ENCODE measurements around the gene TMTC3. TPM values are rescaled to one million over a fixed set of nuclear protein-coding genes. Genes with fewer than 3 reads are reported as not detected.

The TMTC3 gene
- total and polyA plus RNA-seq, 2 of the 8 experiments (the other 6 are each of a cell fraction or from before 2014, with no cell fraction given), result 7.0 to 45.1 TPM

DNA sequence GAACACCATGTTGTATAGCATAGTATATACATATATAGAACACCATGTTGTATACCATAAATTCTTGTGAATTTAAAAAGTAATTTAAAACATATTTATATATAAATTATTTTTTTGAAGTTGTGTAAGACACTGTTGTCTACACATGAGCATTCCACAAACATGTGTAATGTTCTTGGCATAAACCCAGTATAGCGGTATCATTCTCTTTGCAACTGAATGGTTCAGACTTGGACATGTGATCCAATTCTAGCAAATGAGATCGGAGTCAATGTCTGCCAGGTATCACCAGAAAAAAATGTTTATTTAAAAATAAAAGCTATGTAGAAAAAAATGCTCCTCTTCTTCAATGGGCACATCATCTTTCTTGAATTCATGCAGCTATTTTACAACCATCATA lies 34.1 kb upstream of the TMTC3 start:
- FAIRE-seq (no peak), DNase-seq (ENCODE audit: low read depth in 1 of 2, low spot score in 2 of 2) (no peak)
- H3K36me3 ChIP-seq (ENCODE audit: control insufficient read depth in 2 of 4, insufficient read depth in 4 of 4, low read length in 3 of 4), result peaks cover 0 to 4% (median 0%) of the 10 kb centered on the region in 4 experiments; a peak in 1 of 8 replicates
- no peaks in the 10 kb centered on the region for H3K4me1 ChIP-seq (replicated peaks in 1 of 4; ENCODE audit: control insufficient read depth in 3 of 4, insufficient read depth in 4 of 4, low read length in 3 of 4)
- H3K27ac ChIP-seq (ENCODE audit: low read depth, low read length), result no peak overlapping the region
- H3K14ac ChIP-seq (ENCODE audit: insufficient read length), result no peak overlapping the region
- ChIA-PET CTCF (ENCODE audit: partially characterized antibody) (interaction anchor here (0.7 kb wide), 1 partner anchor 54 kb away, joined by 3 read pairs; no protein-coding TSS in a partner anchor), POLR2A (ENCODE audit: partially characterized antibody) (no interaction called here)
- no peak overlapping the region for H3K4me2 ChIP-seq (ENCODE audit: insufficient read depth in 1 of 2, low read depth in 2 of 2, low read length in 2 of 2)
- no peaks in the 10 kb centered on the region for H3K79me2 ChIP-seq (ENCODE audit: control insufficient read depth in 1 of 2, insufficient read depth in 2 of 2, low read length in 2 of 2)
- H3K9me3 ChIP-seq (ENCODE audit: insufficient read depth in 2 of 2, low read depth in 1 of 2, low read length in 1 of 2), result no peaks in the 10 kb centered on the region
- no peak overlapping the region for H3K4me3 ChIP-seq (ENCODE audit: extremely low read depth in 1 of 4, insufficient read depth in 2 of 4, low read depth in 3 of 4, low read length in 4 of 4)
- H3K23me2 ChIP-seq (ENCODE audit: low read depth, low read length), result no peaks in the 10 kb centered on the region
- no peak overlapping the region for H3K4ac ChIP-seq (replicated peaks; ENCODE audit: insufficient read length, low read depth, low read length)
- H2BK15ac ChIP-seq (ENCODE audit: low read length), result no peak overlapping the region
- H2BK12ac ChIP-seq (ENCODE audit: low read depth, low read length), result no peak overlapping the region
- H2BK5ac ChIP-seq (ENCODE audit: low read depth, low read length), result no peak overlapping the region
- H3K27me3 ChIP-seq (replicated peaks in 1 of 4; ENCODE audit: control insufficient read depth in 3 of 4, extremely low read depth in 1 of 4, insufficient read depth in 3 of 4, low read length in 3 of 4), result no peaks in the 10 kb centered on the region
- no peak overlapping the region for H4K8ac ChIP-seq (ENCODE audit: extremely low read depth, insufficient read depth, low read length)
- WGBS, 2 experiments (ENCODE audit: extremely low coverage in 1 of 2, insufficient coverage in 1 of 2, insufficient read length in 1 of 2, insufficient replicate concordance in 2 of 2, low coverage in 1 of 2, low lambda C conversion rate in 2 of 2, missing lambda C conversion rate in 1 of 2), result 88% methylated on average over 2 of the region's 2 CpGs; no CpG with 5 or more reads in 1 of the 2 experiments
- no peak overlapping the region for H2BK20ac ChIP-seq (ENCODE audit: low read length)
- no peaks in the 10 kb centered on the region for H3K79me1 ChIP-seq (ENCODE audit: low read depth, low read length)
- no peak overlapping the region for H3K9ac ChIP-seq (replicated peaks in 1 of 4; ENCODE audit: extremely low read depth in 1 of 4, low read depth in 3 of 4, low read length in 3 of 4)
- no peak overlapping the region for H3K18ac ChIP-seq (ENCODE audit: extremely low read depth, low read length)
- H2AFZ ChIP-seq (ENCODE audit: low read length), result no peak overlapping the region
- H4K91ac ChIP-seq (replicated peaks; ENCODE audit: insufficient read length, low read length), result no peak overlapping the region
- H3K56ac ChIP-seq (replicated peaks; ENCODE audit: insufficient read length, low read depth, low read length), result no peak overlapping the region
- no peak overlapping the region for H2BK120ac ChIP-seq (replicated peaks; ENCODE audit: low read depth, low read length)
- H2AK5ac ChIP-seq (ENCODE audit: low read depth, low read length), result no peak overlapping the region
- H4K5ac ChIP-seq (ENCODE audit: insufficient read length, low read depth, low read length), result no peak overlapping the region
- no peak for TF ChIP-seq CHD2 (IDR thresholded peaks at IDR 0.05; ENCODE audit: low read length)
- TF ChIP-seq CHD1 (IDR thresholded peaks at IDR 0.05; ENCODE audit: low read depth, low read length), result no peak
- TF ChIP-seq ASH2L (IDR thresholded peaks at IDR 0.05; ENCODE audit: low read length), result no peak
- TF ChIP-seq CTCF (IDR thresholded peaks at IDR 0.05; ENCODE audit: control extremely low read depth in 1 of 3, insufficient read depth in 1 of 3, low read depth in 1 of 3, low read length in 3 of 3), result no peak
- no peak for TF ChIP-seq KDM5A (IDR thresholded peaks at IDR 0.05; ENCODE audit: low read length)
- TF ChIP-seq CBX5 (IDR thresholded peaks at IDR 0.05; ENCODE audit: low read depth, low read length), result no peak
- TF ChIP-seq EZH2 (IDR thresholded peaks at IDR 0.05; ENCODE audit: low read depth, low read length, severe bottlenecking), result no peak
- TF ChIP-seq SUZ12 (IDR thresholded peaks at IDR 0.05; ENCODE audit: low read length), result no peak
- no peak for TF ChIP-seq E2F6 (IDR thresholded peaks at IDR 0.05)
- no peaks in the 10 kb centered on the region for H4K20me1 ChIP-seq (replicated peaks in 1 of 2; ENCODE audit: control insufficient read depth in 1 of 2, insufficient read depth in 2 of 2, low read length in 2 of 2)
- no peak overlapping the region for H3K23ac ChIP-seq (ENCODE audit: insufficient read length)

Measured in H1 (cell line).